Measurements from ENCODE around the gene CLEC4M.
"Not testable (repeated sequence)": the region's sequence is repeated elsewhere in the genome, so short reads cannot be mapped to it uniquely, and the experiment has no call there.

Gene CLEC4M

DNA sequence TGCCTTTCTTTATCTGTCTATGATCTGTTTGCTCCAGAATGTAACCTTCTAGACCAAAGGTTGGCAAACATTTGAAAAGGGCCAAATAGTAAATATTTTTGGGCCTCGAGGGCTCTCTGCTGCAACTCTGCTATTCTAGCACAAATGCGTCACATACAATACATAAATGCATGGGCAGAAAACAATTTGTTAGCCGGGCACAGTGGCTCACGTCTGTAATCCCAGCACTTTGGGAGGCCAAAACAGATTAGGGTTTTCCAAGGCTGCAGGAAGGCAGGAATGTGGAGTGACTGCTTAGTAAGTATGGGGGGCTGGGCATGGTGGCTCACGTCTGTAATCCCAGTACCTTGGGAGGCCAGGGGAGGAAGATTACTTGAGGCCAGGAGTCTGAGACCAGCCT, 45.1 kb downstream of the CLEC4M start:
- no peak for DNase-seq (ENCODE audit: low read depth, low spot score)

DNA sequence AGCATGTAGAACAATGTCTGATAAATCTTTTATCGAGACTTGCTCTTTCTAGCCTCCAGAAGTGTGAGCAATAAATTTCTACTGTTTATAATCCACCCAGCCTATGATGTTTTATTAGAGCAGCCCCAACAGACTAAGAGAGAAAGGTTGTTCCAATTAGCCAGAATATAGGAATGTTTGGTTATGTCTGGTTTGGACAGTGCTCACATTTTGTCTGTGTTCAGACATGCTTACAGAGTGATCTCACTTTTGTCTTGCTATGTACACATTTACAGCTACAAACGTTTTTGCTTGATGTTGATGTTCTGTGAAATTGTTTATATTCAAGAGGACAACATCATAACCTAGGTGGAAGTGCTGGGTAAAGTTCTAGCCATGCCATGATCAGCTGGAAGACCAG, 48.9 kb downstream of the CLEC4M start:
- no peak for DNase-seq (ENCODE audit: low read depth, low spot score)

DNA sequence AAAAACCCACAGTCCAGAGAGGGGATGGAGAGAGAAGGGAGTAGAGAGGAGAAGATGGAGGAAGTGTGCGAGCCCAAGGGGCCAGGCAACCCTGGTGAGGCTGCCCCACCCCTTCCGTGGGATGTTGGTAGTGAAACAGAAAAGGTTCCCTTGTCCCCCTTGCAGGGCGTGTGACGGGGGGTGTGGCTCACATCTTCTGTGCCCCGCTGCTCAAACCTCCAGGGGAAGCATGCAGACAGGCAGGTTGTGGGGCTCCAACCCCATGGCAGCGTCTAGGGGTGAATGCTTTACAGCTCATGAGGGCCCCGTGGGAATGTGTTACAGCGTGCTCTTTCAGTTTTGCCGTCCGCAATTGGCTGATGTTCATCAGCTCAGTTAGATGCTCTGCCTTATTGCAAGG, 52.3 kb downstream of the CLEC4M start:
- no peak for DNase-seq (ENCODE audit: low read depth, low spot score)

DNA sequence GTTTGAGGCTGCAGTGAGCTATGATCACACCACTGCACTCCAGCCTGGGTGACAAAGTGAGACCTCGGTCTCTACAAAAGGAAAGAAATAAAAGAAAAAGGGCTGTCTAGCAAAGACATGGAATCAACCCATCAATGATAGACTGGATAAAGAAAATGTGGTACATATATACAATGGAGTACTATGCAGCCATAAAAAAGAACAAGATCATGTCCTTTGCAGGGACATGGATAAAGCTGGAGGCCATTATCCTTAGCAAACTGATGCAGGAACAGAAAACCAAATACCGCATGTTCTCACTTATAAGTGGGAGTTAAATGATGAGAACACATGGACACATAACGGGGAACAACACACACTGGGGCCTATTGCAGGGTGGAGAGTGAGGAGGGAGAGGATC, 53.0 kb downstream of the CLEC4M start:
- not testable (repeated sequence) for DNase-seq (ENCODE audit: low read depth, low spot score)

DNA sequence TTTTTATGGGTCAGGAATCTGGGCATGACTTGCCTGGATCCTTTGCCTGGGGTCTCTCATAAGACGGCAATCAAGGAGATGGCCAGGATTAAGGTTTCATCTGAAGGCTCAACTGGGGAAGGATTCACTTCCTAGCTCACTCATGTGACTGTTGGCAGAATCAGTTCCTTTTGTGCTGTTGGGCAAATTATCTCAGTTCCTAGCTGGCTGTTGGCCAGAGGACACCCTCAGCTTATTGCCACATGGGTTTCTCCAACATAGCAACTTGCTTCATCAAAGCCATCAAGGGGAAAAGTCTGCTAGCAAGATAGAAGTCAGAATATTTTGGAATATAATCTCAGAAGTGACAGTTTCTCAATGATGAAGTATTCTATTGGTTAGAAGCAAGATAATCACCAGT, 54.8 kb downstream of the CLEC4M start:
- no peak for DNase-seq (ENCODE audit: low read depth, low spot score)

DNA sequence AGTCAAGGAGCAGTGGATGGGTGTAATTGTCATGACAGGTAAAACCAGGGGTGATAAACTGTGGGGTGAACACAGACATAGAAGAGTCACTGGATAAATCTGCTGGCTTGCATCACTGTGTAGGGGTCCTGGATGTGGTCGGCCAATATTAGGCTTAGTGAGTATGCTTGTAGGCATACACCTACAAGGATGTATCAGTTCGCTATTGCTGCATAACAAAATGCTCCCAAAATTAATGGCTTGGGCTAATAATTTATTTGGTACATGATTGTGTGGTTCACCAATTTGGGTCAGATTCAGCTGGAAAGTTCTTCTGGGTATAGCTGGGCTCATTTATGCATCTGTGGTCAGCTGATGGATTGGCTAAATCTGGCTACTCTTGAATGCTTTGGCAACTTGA, 55.8 kb downstream of the CLEC4M start:
- DNase-seq (ENCODE audit: low read depth, low spot score): no peak

Measured in activated CD4-positive, CD25-positive, alpha-beta regulatory T cell treated with anti-CD3 and anti-CD28 coated beads, Interleukin-2, amount 50 U/mL, for 16 hours (primary cell).